Hepatocyte (in vitro differentiated cells): ENCODE data around the gene ADGRV1. TPM values are rescaled to one million over a fixed set of nuclear protein-coding genes. Genes with fewer than 3 reads are reported as not detected.

ENCODE experiments used
- DNase-seq: peaks from one replicate; pipeline ENCODE4 v3.0.0-alpha.2; 2016; ENCODE audit warnings: low spot score
- H2AFZ ChIP-seq: fragments of 200-600 bp; sonication (generic); 2 replicates; pipeline ENCODE4 v1.6.0; 2016; ENCODE audit warnings: antibody characterized with exemption, mild to moderate bottlenecking
- H3K27ac ChIP-seq: fragments of 200-600 bp; sonication (generic); 2 replicates; pipeline ENCODE4 v1.5.1; 2016; ENCODE audit warnings: mild to moderate bottlenecking
- H3K27me3 ChIP-seq: fragments of 200-600 bp; sonication (generic); 2 replicates; pipeline ENCODE4 v1.6.1; 2016
- H3K36me3 ChIP-seq: fragments of 200-600 bp; sonication (generic); replicated peaks from 2 replicates; pipeline ENCODE4 v1.5.1; 2016; ENCODE audit warnings: low read depth; ENCODE audit not compliant: insufficient read depth
- H3K4me1 ChIP-seq: fragments of 200-600 bp; sonication (generic); 2 replicates; pipeline ENCODE4 v1.5.1; 2016; ENCODE audit warnings: mild to moderate bottlenecking, moderate library complexity; ENCODE audit not compliant: insufficient read depth
- H3K4me2 ChIP-seq: fragments of 200-600 bp; sonication (generic); 2 replicates; pipeline ENCODE4 v1.6.0; 2016
- H3K4me3 ChIP-seq: fragments of 200-600 bp; sonication (generic); 2 replicates; pipeline ENCODE4 v1.5.1; 2016; ENCODE audit warnings: mild to moderate bottlenecking
- H3K79me2 ChIP-seq: fragments of 200-600 bp; sonication (generic); 2 replicates; pipeline ENCODE4 v1.6.0; 2017; ENCODE audit warnings: mild to moderate bottlenecking
- H3K9me2 ChIP-seq: fragments of 200-600 bp; sonication (generic); replicated peaks from 2 replicates; pipeline ENCODE4 v1.6.0; 2017; ENCODE audit warnings: mild to moderate bottlenecking; ENCODE audit not compliant: insufficient read depth
- H3K9me3 ChIP-seq: fragments of 200-600 bp; sonication (generic); 2 replicates; pipeline ENCODE4 v1.5.1; 2016; ENCODE audit warnings: low read depth, mild to moderate bottlenecking
- H4K20me1 ChIP-seq: fragments of 200-600 bp; sonication (generic); 2 replicates; pipeline ENCODE4 v1.6.0; 2016; ENCODE audit warnings: mild to moderate bottlenecking; ENCODE audit not compliant: insufficient read depth, poor library complexity, severe bottlenecking
- EZH2 ChIP-seq: fragments of 200-600 bp; sonication (generic); IDR thresholded peaks from 2 replicates; pipeline ENCODE4 v1.6.1; 2016; ENCODE audit warnings: antibody characterized with exemption, mild to moderate bottlenecking, borderline replicate concordance
- EZH2phosphoT487 ChIP-seq: fragments of 200-600 bp; sonication (generic); IDR thresholded peaks from one replicate; pipeline ENCODE4 v1.6.1; 2018; ENCODE audit warnings: antibody characterized with exemption, mild to moderate bottlenecking, low read depth, moderate library complexity; ENCODE audit not compliant: unreplicated experiment, severe bottlenecking
- whole genome bisulfite sequencing: methylation state at CpG from one replicate; pipeline ENCODE4 v1.1.6; 2016; ENCODE audit warnings: low lambda C conversion rate; ENCODE audit errors: missing lambda C conversion rate; 5-methylcytosine and 5-hydroxymethylcytosine counted together
- polyA plus RNA-seq: library from polyadenylated mRNA; unstranded; fragments of >200 nt; fragmentation: Nextera tagmentation; extraction: Ambion mirVana; gene quantifications from 2 replicates; pipeline ENCODE4 v1.2.1, GENCODE V29; 2016
- total RNA-seq: library from RNA; depleted of rRNA; stranded (reverse); fragments of >200 nt; gene quantifications from 2 replicates; pipeline ENCODE4 v1.2.3, GENCODE V29; 2014
- TF ChIP-seq, protein P1 (sequence below): fragments of 200-600 bp; sonication (generic); IDR thresholded peaks from 2 replicates; pipeline ENCODE4 v1.5.1; 2016; ENCODE audit warnings: antibody characterized with exemption, mild to moderate bottlenecking; ENCODE audit not compliant: poor library complexity

The ADGRV1 gene
- total and polyA plus RNA-seq, 2 experiments from 2014 or later, result 74.9 to 88.3 TPM

DNA sequence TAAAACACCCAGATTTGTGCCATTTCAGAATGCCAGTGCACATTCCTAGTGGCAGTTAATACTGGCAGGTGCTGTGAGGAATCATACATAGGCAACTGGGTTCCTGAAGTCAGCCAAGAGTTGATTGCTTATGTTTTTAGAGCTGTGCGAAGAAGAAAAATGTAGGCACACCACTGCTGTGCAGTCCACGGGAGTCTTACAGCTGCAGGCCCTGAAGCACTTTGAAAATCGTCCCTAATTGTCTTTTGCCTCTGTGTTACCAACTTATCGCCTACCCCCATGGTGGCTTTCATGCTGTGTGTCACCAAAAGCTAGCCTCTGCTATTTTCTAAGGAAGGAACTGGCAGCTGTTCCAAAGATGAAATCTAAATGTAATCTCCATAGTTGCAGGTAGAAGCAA is 560.6 kb downstream of the ADGRV1 start:
- Histone ChIP-seq H3K4me2 (no peak overlapping the region), H3K4me1 (peaks cover 20% of the 10 kb centered on the region), H3K27me3 (no peaks in the 10 kb centered on the region), H3K4me3 (no peak overlapping the region), H4K20me1 (no peaks in the 10 kb centered on the region), H3K27ac (peak overlapping the region; percentile 59), H3K79me2 (no peaks in the 10 kb centered on the region), H3K9me3 (no peaks in the 10 kb centered on the region), H3K36me3 (no peaks in the 10 kb centered on the region), H2AFZ (no peak overlapping the region), H3K9me2 (no peaks in the 10 kb centered on the region)
- no peak for DNase-seq
- 78% methylated on average over 4 of the region's 4 CpGs for WGBS
- TF ChIP-seq EZH2 (no peak), EZH2phosphoT487 (no peak)
- TF ChIP-seq, protein P1, sequence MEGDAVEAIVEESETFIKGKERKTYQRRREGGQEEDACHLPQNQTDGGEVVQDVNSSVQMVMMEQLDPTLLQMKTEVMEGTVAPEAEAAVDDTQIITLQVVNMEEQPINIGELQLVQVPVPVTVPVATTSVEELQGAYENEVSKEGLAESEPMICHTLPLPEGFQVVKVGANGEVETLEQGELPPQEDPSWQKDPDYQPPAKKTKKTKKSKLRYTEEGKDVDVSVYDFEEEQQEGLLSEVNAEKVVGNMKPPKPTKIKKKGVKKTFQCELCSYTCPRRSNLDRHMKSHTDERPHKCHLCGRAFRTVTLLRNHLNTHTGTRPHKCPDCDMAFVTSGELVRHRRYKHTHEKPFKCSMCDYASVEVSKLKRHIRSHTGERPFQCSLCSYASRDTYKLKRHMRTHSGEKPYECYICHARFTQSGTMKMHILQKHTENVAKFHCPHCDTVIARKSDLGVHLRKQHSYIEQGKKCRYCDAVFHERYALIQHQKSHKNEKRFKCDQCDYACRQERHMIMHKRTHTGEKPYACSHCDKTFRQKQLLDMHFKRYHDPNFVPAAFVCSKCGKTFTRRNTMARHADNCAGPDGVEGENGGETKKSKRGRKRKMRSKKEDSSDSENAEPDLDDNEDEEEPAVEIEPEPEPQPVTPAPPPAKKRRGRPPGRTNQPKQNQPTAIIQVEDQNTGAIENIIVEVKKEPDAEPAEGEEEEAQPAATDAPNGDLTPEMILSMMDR, result no peak

- Histone ChIP-seq H3K36me3 (no peaks in the 10 kb centered on the region), H3K27ac (peak overlapping the region; percentile 59), H3K4me1 (peaks cover 20% of the 10 kb centered on the region), H3K4me2 (no peak overlapping the region), H3K9me3 (no peaks in the 10 kb centered on the region), H3K4me3 (no peak overlapping the region), H3K9me2 (no peaks in the 10 kb centered on the region), H4K20me1 (no peaks in the 10 kb centered on the region), H3K27me3 (no peaks in the 10 kb centered on the region), H2AFZ (peak overlapping the region; percentile 12), H3K79me2 (no peaks in the 10 kb centered on the region)
- TF ChIP-seq, protein P1, result no peak
- TF ChIP-seq EZH2phosphoT487 (no peak), EZH2 (no peak)
- peak; percentile 55 for DNase-seq
- 38% methylated on average over 6 of the region's 6 CpGs for WGBS
These were observed 561.6 kb downstream of the ADGRV1 start for GRCh38 chr5:91119981-91120850.

- no peak overlapping the region for H3K4me3 ChIP-seq
- H3K9me2 ChIP-seq, result no peaks in the 10 kb centered on the region
- no peaks in the 10 kb centered on the region for H3K36me3 ChIP-seq
- no peaks in the 10 kb centered on the region for H3K9me3 ChIP-seq
- no peaks in the 10 kb centered on the region for H3K27me3 ChIP-seq
- no peak overlapping the region for H2AFZ ChIP-seq
- DNase-seq, result no peak
- H3K79me2 ChIP-seq, result no peaks in the 10 kb centered on the region
- no peaks in the 10 kb centered on the region for H4K20me1 ChIP-seq
- H3K27ac ChIP-seq, result no peak overlapping the region
- H3K4me2 ChIP-seq, result no peak overlapping the region
- WGBS, result 91% methylated on average over 7 of the region's 7 CpGs
- peaks cover 27% of the 10 kb centered on the region for H3K4me1 ChIP-seq
- TF ChIP-seq, protein P1, result no peak
- TF ChIP-seq EZH2phosphoT487 (no peak), EZH2 (no peak)
These were observed 562.9 kb downstream of the ADGRV1 start for GRCh38 chr5:91121347-91121993.
